ACC112 (cell line): ENCODE data around the gene APOBEC3G.

Experiments
- H2AFZ ChIP-seq: fragments of 200-600 bp; sonication (generic); one replicate; pipeline ENCODE4 v1.6.0; 2017; ENCODE audit warnings: antibody characterized with exemption, low read length; ENCODE audit not compliant: unreplicated experiment
- H3K27ac ChIP-seq: fragments of 200-600 bp; sonication (generic); 2 replicates; pipeline ENCODE4 v1.5.1; 2014; ENCODE audit warnings: low read depth, mild to moderate bottlenecking, antibody characterized with exemption, low read length, moderate library complexity
- H3K27me3 ChIP-seq: fragments of 200-600 bp; sonication (generic); 2 replicates; pipeline ENCODE4 v1.6.1; 2014; ENCODE audit warnings: mild to moderate bottlenecking, antibody characterized with exemption, low read length, moderate library complexity, mixed read lengths; ENCODE audit not compliant: insufficient read depth
- H3K36me3 ChIP-seq: fragments of 200-600 bp; sonication (generic); 2 replicates; pipeline ENCODE4 v1.6.1; 2016; ENCODE audit warnings: mild to moderate bottlenecking, antibody characterized with exemption, low read length, moderate library complexity, mixed read lengths; ENCODE audit not compliant: insufficient read depth
- H3K4me1 ChIP-seq: fragments of 200-600 bp; sonication (generic); one replicate; pipeline ENCODE4 v1.6.1; 2016; ENCODE audit warnings: low read length, mixed read lengths; ENCODE audit not compliant: insufficient read depth, unreplicated experiment, control insufficient read depth
- H3K4me3 ChIP-seq: fragments of 200-600 bp; sonication (generic); 2 replicates; pipeline ENCODE4 v1.5.1; 2014; ENCODE audit warnings: mild to moderate bottlenecking, low read depth, low read length
- H3K79me2 ChIP-seq: fragments of 200-600 bp; sonication (generic); one replicate; pipeline ENCODE4 v1.6.0; 2016; ENCODE audit warnings: low read length; ENCODE audit not compliant: control insufficient read depth, unreplicated experiment, insufficient read depth

Gene APOBEC3G

DNA sequence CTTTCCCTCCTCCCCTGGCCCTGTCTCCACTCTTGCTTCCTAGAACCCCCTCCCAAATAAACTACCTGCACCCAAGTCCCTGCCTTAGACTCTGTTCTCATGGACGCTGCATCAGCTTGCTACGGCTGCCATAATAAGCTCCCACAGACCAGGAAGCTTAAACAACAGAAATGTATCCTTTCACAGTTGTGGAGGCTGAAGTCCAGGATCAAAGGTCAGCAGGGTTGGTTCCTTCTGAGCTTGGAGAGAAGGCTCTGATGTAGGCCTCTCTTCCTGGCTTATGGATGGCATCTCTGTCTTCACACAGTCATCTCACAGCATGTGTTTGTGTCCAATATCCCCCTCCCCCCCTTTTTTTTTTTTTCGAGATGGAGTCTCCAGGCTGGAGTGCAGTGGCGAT is 52.0 kb downstream of the APOBEC3G start:
- Histone ChIP-seq H3K27me3 (no peaks in the 10 kb centered on the region), H3K36me3 (no peaks in the 10 kb centered on the region), H2AFZ (no peak overlapping the region), H3K79me2 (no peaks in the 10 kb centered on the region), H3K4me1 (peaks cover 8% of the 10 kb centered on the region), H3K4me3 (no peak overlapping the region), H3K27ac (no peak overlapping the region)

GRCh38 chr22:39129746-39130145 is 52.7 kb downstream of the APOBEC3G start:
- H3K36me3 ChIP-seq: no peaks in the 10 kb centered on the region
- H3K4me1 ChIP-seq: peaks cover 8% of the 10 kb centered on the region
- no peak overlapping the region for H2AFZ ChIP-seq
- H3K79me2 ChIP-seq: no peaks in the 10 kb centered on the region
- no peaks in the 10 kb centered on the region for H3K27me3 ChIP-seq
- H3K4me3 ChIP-seq: no peak overlapping the region
- no peak overlapping the region for H3K27ac ChIP-seq

DNA sequence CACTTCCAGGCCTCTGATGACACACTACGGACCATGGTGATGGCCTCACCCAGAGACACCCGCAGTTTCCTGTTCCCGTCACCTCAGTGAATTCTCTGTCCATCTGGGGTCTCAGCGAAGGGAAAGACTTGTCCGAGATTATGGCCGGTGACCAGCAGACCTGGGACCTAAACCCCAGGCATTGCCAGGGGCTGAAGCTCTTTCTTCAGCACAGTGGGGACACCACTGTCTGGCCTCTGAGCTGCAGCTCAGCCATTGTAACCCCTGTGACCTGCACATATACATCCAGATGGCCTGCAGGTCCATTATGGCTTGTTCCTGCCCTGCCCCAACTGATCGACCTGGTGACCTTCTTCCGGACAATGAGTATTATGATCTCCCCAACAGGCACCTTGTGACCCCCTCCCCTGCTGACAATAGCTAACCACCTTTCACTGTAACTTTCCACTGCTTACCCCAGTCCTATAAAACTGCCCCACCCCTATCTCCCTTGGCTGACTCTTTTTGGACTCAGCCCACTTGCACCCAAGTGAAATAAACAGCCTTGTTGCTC is 53.2 kb downstream of the APOBEC3G start:
- no peaks in the 10 kb centered on the region for H3K79me2 ChIP-seq
- H3K4me3 ChIP-seq: no peak overlapping the region
- H3K27ac ChIP-seq: no peak overlapping the region
- no peaks in the 10 kb centered on the region for H3K27me3 ChIP-seq
- H3K4me1 ChIP-seq: peaks cover 8% of the 10 kb centered on the region
- no peak overlapping the region for H2AFZ ChIP-seq
- H3K36me3 ChIP-seq: no peaks in the 10 kb centered on the region

DNA sequence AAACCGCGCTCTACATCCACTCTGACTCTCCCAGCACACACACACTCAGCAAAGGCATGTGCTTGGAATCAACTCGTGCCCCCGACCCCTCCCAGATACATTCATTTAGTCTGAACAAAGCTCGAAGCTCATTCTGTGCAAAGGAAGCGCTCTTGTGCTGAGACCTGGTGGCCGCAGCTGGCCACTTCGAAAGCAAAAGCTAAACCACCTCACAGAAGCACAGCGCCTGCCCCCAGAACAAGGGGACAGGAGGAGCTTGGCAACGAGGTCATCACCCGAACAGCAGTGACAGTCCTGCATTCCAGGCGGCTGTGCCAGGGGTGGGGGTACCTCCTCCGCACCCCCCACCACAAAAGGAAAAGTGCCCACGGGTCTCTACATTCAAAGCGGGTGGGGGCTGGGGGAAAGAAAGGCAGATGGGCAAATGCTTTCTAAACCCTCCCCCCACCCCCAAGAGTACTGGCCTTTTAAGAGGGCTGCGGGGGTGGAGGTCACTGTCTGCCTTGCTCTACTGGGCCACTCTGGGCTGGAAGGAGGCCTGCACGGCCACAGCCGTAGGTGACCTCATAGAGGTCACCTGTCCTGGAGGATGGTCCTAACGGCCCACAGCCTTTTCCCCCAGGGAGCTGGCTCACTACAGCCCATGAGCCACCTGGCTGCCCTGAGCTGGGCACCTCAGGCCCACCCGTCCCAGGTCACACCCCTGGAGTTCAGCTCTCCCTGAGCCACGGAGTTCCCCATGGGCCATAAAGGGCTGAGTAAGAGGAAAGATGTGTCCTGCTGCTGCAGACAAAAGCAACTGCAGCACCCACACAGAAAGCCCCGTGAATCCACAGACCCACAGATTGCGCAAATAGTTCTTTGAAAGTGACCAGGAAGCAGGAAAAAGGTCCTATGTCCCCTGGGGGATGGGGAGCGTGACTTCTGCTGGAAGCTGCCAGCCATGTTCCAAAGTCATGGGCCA is 54.1 kb downstream of the APOBEC3G start:
- Histone ChIP-seq H2AFZ (no peak overlapping the region), H3K4me1 (peaks cover 8% of the 10 kb centered on the region), H3K36me3 (no peaks in the 10 kb centered on the region), H3K27ac (no peak overlapping the region), H3K4me3 (no peak overlapping the region), H3K27me3 (no peaks in the 10 kb centered on the region), H3K79me2 (no peaks in the 10 kb centered on the region)

DNA sequence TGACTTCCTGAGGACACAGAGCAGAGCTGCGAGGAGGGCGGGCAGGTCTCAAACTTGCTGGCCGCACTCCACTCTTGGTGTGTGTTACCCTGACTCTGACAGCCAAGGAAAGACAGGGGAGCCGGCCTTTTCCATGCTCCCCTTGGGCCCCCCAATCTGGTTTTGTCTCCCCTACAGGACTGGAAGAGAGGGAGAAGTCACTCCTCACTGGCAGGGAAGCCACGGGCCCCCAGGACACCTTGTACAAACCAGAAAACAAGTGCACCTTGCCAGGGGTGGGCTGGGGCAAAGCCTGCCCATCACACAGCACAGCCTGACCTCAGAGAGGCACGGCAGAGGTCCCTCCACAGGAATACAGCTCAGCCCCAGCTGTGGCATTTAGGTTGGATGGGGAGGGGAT is 55.2 kb downstream of the APOBEC3G start:
- Histone ChIP-seq H3K27me3 (no peaks in the 10 kb centered on the region), H3K4me1 (peaks cover 8% of the 10 kb centered on the region), H3K36me3 (no peaks in the 10 kb centered on the region), H3K79me2 (no peaks in the 10 kb centered on the region), H3K4me3 (no peak overlapping the region), H2AFZ (no peak overlapping the region), H3K27ac (no peak overlapping the region)

GRCh38 chr22:39132871-39133524 is 55.9 kb downstream of the APOBEC3G start:
- no peaks in the 10 kb centered on the region for H3K27me3 ChIP-seq
- no peaks in the 10 kb centered on the region for H3K36me3 ChIP-seq
- H3K79me2 ChIP-seq: no peaks in the 10 kb centered on the region
- H3K4me3 ChIP-seq: no peak overlapping the region
- H3K4me1 ChIP-seq: peaks cover 8% of the 10 kb centered on the region
- no peak overlapping the region for H3K27ac ChIP-seq
- H2AFZ ChIP-seq: no peak overlapping the region

- no peak overlapping the region for H3K4me3 ChIP-seq
- peaks cover 8% of the 10 kb centered on the region for H3K4me1 ChIP-seq
- no peaks in the 10 kb centered on the region for H3K36me3 ChIP-seq
- H3K79me2 ChIP-seq: no peaks in the 10 kb centered on the region
- H3K27me3 ChIP-seq: no peaks in the 10 kb centered on the region
- H2AFZ ChIP-seq: no peak overlapping the region
- no peak overlapping the region for H3K27ac ChIP-seq
Measured at GRCh38 chr22:39133871-39134270, 56.8 kb downstream of the APOBEC3G start.

DNA sequence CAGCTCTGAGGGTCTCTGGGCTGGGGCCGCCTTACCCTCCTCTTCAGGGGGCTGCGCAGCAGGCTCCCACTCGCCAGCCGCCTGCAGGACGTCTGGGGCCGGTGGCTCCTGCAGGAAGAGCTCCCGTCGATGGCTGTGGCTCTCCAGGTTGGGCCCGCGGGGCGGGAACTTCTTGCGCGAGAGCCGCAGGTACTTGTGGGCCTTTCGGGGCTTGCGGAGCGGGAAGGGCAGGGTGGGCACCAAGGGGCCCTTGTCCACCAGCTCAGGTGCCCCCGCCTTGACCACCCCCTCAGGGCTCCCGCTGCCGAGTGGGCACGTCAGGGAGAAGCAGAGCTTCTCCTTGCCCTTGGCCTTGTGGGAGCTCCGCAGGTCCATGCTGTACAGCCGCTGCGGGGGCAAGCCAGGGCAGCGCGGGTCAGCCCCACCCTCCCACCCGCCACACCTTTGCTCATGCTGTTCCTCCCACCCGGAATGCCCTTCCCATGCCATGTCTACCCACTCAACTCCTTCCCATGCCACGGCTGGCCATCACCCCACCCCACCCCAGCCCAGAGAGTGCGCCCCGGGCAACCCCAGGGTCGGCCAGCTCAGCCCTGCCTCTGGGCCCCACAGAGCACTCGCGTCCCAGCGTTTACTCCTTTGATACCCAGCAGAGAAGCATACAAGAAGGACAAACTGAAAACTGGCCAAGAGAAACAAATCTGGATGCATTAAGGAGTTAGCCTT is 57.5 kb downstream of the APOBEC3G start:
- Histone ChIP-seq H3K27ac (no peak overlapping the region), H3K79me2 (no peaks in the 10 kb centered on the region), H3K27me3 (no peaks in the 10 kb centered on the region), H2AFZ (no peak overlapping the region), H3K36me3 (no peaks in the 10 kb centered on the region), H3K4me1 (peaks cover 8% of the 10 kb centered on the region), H3K4me3 (no peak overlapping the region)

DNA sequence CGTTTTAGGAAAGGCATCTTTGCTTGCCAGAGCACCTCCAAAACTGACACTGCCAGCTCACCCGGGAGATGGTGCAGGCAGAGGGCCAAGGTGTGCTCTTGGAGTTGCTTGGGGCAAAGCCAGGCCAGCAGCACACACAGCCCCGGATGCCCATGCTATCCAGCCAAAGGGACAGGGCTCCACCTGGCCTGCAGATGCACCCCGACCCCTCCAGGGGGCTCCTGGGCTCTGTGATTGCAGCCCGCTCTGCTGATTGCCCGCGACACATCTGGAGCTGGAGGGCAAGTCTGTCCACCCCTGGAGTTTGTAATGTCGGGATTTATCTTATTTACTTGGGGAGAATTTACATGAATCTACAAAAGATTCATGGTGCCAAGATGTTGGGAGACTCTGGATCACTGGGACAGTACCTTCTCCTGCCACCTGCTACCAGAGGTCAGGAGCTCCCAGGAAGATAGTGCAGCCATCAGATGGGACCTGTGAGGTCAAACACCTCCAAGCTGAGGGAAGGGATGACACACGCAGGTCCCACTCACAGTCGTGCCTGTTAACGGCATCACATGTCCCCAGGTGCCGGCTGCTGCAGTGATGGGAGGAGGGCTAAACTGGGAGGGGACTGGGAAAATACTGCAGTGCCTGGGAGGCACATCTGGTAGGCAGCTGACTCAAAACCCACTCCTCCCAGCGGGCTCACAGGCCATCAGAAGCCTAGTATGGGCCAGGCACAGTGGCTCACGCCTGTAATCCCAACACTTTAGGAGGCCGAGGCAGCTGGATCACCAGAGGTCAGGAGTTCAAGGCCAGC is 58.2 kb downstream of the APOBEC3G start:
- H3K4me3 ChIP-seq: no peak overlapping the region
- H3K79me2 ChIP-seq: no peaks in the 10 kb centered on the region
- no peak overlapping the region for H3K27ac ChIP-seq
- H3K36me3 ChIP-seq: no peaks in the 10 kb centered on the region
- no peaks in the 10 kb centered on the region for H3K27me3 ChIP-seq
- H2AFZ ChIP-seq: no peak overlapping the region
- peaks cover 8% of the 10 kb centered on the region for H3K4me1 ChIP-seq

DNA sequence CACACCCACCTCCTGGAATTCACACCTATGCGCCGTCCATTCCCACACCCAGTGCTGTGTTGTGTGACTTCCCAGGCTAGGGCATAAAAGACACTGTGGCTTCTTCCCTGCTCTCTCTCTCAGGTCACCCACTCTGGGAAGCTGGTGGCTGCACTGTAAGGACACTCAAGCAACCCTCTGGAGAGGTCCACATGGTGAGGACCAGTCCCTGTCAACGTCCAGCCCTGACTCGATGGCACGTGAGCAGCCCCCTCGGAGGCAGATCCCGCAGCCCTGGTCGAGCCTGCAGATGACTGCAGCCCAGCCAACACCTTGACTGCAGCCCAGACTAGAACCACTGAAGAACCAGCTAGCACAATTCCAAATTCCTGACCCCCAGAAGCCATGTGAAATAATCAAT is 59.2 kb downstream of the APOBEC3G start:
- H3K27ac ChIP-seq: no peak overlapping the region
- H2AFZ ChIP-seq: no peak overlapping the region
- H3K4me1 ChIP-seq: peaks cover 3% of the 10 kb centered on the region
- no peaks in the 10 kb centered on the region for H3K79me2 ChIP-seq
- no peak overlapping the region for H3K4me3 ChIP-seq
- H3K36me3 ChIP-seq: no peaks in the 10 kb centered on the region
- no peaks in the 10 kb centered on the region for H3K27me3 ChIP-seq
